T follicular helper cell (primary cell): ENCODE data around the gene CC2D1A.

Source experiments
- DNase-seq: peaks from one replicate; pipeline ENCODE4 v3.0.0-alpha.2; 2020; ENCODE audit warnings: low read depth

Gene CC2D1A

DNA sequence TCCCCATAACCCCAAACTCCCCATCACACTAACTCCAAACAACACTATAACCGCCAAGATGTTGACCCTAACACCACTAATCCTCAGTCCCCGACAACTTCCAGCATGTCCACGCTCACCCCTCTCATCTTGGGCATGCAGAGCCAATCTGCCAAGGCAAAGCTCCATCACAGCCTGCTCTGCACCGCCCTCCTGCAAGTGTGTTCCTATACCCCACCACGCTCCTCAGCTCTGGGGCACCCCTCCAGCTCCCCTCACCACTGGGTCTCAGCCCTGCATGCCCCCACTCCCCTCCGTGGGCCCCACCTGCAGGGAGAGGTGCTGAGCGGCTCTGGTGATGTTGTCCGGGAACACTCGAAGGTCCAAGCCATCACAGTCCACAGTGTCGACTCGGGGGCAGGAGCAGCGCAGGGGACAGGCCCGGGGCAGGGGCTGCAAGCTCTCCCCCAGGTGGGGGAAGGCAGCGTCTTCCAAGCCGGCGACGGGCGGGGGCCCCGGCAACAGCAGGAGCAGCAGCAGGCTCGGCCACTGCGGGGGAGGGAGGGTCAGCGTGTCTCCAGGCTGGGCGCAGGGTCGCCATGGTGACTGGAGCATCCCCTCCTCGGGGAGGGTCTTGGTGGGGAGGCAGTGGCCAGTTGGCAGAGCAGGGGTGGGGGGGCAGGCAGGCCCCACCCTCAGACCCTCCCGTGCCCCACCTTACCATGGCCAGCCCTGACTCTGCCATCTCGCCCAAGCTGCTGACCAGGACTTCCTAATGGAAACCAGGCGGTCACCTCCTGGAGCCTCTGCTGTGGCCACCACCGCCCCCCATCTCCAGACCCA is 31.7 kb downstream of the CC2D1A start:
- no peak for DNase-seq

DNA sequence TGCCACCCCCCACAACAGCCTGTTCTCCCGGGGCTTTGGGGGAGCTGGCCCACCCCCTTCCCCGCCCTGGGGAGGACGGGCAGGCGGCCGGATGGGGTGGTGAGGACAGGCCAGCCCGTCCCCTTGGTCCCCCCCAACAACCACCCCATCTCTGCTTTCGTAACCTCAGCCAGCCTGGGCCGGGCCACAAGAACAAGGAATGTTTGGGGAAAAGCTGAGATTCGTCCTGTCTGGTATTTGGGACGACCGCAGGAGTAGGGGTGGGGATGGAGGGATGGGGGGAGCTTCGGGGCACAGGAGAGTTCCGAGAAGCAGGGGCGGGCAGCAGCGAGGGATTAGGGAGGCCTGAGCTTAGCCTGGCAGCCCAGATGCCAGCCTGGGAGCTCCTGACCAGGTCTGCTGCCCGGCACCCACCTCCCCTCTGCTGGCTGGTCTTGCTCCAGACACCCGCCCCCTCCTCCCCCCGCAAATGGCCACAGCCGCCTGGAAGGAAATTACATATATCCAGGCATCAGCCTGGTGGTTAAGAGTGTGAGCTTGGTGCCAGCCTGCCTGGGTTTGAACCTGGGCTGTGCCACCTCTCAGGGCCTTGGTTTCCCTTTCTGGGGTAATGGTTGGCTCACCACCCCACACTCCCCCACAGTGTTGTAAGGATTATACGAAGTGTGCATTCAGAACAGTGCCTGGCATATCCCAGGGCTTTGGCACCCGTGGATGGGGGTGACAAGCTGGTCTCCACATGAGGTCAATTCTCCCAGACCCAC is 32.5 kb downstream of the CC2D1A start, which contains the start of gene PODNL1:
Gene PODNL1, minus strand, starts transcription at position 117 of the 764 bp plus-strand sequence. CDS start 236 bp downstream, outside the sequence.
- DNase-seq = no peak

DNA sequence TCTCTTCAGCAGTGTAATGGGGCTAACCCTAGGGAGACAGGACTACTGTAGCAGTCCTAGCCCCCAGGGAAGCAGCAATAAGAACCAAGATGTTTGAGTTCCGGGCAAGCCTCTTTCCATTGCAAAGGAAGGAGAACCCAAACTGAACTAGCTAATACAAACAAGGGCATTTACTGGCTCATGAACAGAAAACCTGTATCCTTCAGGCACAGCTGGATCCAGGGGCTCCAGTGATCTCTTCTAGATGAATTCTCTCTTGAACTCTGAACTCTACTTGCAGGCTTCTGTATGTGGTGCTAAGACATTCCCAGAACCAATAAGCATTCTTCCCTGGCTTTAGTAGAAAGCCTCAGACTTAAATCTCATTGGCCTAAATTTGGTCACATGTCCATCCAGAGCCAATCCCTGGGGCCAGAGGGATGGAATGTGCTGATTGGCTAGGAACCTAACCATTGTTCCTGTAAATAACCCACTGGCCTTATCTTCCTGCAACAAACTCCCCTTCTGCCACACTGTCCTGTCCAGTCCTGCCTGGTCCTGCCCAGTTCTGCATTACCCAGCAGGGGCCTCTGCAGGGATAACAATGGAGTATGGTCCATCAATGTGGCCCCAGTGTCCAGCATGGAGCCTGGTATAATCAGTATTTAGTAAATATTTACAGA is 36.2 kb downstream of the CC2D1A start:
- no peak for DNase-seq

DNA sequence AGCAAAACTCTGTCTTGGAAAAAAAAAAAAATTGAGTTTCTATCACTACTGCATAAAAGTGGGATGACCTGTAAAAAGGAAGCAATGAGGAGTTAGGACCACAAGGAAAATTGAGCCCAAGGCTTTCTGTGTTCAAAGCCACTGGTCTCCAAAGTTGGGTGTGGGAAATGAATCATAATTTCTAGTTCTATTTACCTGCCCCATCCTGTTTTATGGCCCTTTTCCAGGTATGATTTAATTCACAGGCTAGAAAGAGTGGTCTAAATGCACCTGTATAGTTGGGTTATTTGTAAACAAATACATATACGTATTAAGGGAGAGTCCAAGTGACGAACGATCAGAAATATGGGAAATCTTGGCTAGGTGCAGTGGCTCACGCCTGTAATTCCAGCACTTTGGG is 40.4 kb downstream of the CC2D1A start:
- no peak for DNase-seq

DNA sequence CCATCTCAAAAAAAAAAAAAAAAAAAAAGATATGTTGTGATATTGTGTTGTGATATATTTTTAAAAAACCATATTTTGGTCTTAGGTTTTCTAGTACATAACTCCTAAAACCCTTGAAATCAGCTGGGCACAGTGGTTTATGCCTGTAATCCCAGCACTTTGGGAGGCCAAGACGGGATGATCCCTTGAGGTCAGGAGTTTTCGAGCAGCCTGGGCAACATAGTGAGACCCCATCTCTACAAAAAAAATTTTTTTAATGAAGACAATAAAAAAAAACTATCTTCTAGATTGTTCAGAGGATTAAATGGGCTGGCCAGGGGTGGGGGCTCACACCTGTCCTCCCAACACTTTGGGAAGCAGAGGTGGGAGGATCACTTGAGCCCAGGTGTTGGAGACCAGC is 45.0 kb downstream of the CC2D1A start:
- no peak for DNase-seq

DNA sequence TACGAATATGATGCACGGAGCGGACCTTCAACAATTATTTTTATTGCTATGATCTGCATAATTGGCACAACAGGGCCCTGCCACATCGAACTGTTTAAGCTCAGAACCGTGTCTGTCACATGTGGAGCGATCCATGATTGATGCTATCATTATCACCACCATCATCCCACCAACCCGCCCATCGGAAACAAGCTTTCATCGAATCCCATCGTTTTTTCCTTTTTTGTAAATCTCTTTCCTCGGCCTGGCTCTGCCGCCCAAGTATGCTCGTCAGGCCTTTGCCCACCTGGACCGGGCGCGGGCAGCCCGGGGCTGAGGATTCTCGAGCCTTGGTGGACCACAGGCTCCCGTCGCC is 45.8 kb downstream of the CC2D1A start:
- no peak for DNase-seq

DNA sequence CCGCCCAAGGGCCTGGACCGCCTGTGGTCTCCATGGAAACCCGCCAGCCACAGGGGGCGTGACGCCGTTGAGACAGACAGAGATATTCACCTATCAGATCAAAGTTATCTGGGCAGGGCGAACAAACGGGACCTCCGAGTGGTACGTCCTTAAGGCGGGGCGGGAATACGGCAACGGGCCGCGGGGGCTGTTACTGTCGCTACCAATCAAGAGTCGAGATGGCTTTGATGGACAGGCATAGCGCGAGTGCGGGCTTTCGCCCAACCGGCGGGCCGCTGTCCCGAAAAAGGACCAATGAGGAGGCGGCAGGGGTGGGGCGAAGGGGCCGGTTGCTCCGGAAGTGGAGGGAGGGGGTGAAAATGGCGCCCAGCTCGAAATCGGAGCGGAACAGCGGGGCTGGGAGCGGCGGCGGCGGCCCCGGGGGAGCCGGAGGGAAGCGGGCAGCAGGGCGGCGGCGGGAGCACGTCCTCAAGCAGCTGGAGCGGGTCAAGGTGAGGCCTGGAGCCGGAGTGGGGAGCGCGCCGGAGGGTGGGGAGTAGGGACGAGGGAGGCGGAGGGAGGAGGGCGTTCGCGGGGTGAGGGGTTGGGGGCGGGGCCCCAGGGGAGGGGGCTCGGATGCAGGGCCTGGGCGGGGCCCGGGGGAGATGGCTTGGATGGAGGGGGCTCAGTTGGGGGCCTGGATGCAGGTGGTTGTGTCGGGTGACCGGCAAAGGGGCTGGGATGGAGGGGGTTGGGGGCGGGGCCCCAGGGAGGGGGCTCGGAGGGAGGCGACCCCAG is 46.3 kb downstream of the CC2D1A start, which contains the start of gene DCAF15:
Gene DCAF15, plus strand, starts transcription at position 356 of the 777 bp plus-strand sequence. Its CDS starts 4 bp downstream, at position 360.
- peak; percentile 98 for DNase-seq

DNA sequence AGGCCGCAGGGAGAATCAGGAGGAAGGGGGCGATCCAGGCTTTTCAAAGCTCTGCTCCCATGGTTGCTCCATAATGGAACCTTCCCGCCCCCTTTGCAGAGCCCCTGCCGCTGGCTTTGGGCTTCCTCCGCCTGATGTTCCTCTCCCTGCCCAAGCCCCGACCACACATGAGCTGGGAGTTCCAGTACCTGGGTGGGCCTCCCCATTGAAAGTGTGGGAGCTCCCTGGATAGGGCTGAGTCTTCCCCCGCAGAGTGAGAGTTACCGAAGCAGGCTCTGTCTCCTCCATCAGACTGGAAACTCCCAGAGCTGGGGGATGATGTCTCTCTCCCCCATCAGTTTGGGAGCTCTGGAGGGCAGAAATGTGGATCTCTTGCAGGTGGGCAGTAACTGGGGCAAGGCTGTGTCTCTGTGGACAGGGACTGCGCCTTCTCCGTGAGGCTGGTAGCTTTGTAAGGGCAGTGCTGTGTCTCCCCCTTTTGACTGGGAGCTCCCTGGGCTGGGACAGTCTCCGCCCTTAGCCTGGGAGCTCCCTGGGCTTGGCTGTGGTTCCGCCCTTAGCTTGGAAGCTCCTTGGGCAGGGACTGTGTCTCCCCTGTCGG is 47.0 kb downstream of the CC2D1A start:
- DNase-seq = no peak

DNA sequence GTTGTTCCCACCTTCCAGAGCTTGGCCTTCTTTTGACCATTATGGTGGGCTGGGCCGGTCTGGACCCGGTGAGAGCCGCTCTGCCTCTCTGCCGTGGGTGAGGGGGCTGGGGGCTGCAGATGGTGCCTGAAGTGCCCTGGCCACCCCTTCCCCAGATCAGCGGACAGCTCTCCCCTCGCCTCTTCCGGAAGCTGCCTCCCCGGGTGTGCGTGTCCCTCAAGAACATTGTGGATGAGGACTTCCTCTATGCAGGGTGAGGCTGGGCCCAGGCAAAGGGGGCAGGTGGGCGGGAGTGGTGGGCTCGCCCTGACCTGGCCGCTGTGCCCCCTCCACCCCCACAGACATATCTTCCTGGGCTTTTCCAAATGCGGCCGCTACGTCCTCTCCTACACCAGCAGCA is 48.2 kb downstream of the CC2D1A start:
- no peak for DNase-seq

DNA sequence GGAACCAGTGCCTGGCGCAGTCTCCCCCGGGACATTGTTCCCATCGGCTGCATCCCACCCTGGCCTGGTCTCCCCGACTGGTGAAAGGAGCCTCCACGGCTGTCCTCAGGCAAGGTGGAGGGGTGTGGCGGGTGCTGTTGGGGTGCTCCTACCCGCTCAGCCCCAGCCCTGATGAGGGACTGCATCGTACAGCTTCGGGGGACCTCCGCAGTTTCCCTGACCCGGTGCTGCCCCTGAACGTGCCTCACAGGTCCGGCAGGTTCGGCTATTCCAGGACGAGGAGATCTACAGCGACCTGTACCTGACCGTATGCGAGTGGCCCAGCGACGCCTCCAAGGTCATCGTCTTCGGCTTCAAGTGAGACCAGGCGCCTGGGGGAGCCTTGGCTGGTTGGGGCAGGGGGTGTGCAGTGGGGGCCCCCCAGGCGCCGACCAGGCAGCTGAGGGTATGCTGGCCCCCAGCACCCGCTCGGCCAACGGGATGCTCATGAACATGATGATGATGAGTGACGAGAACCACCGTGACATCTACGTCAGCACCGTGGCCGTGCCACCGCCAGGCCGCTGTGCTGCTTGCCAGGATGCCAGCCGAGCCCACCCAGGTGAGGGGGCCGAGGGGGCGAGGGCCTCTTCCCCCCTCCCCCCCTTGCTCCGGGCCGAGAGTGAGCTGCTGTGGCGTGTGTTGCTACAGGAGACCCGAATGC is 49.8 kb downstream of the CC2D1A start:
- no peak for DNase-seq

DNA sequence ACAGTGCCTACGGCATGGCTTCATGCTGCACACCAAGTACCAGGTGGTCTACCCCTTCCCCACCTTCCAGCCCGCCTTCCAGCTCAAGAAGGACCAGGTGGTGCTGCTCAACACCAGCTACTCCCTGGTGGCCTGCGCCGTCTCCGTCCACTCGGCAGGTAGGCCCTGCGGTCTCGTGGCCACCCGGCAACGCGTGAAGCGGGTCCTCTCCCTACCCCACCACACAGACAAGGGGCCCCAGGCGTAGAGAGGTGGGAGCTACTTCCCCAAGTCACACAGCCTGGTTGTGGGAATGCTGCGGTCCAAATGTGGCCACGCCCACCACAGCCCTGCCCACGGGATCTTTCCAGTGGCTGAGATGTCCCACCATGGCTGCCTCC is 50.4 kb downstream of the CC2D1A start:
- no peak for DNase-seq

DNA sequence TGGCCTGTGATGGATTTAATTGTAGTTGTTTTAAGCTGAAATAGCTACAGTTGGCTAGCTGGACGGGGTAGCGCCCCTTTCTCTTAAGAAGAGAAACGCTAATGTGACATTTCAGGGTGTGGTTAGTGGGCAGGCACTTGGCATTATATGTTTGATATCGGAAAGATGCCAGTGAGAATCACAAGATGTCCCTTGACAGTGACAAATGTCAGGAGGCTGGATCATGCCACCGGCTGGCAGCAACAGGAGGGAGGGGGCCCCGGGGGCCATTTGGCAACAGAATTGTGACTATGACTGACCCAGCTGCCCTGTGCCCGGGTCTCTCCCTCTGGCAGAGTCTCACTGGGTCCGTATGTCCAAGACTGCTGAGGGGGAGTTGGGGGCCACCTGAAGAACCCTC is 51.0 kb downstream of the CC2D1A start:
- no peak for DNase-seq

DNA sequence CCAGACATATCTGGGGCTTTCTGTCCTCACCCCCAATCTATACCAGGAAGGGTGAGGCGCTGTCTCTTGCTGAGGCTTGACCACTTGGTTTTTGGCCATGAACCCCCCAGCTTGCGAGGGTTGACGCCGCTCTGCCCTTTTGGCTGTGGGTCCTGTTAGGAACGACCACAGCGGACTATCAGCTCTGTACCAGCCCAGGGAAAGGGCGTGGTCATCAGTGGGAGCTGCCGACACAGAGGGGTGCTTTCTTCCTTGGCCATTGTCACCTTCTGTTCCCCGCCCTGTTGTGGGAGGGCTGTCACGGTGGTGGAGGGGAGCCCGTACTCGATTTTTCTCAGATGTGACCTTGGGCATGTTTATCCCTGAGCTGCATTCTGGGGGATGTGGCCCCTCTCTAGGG is 52.0 kb downstream of the CC2D1A start:
- no peak for DNase-seq

DNA sequence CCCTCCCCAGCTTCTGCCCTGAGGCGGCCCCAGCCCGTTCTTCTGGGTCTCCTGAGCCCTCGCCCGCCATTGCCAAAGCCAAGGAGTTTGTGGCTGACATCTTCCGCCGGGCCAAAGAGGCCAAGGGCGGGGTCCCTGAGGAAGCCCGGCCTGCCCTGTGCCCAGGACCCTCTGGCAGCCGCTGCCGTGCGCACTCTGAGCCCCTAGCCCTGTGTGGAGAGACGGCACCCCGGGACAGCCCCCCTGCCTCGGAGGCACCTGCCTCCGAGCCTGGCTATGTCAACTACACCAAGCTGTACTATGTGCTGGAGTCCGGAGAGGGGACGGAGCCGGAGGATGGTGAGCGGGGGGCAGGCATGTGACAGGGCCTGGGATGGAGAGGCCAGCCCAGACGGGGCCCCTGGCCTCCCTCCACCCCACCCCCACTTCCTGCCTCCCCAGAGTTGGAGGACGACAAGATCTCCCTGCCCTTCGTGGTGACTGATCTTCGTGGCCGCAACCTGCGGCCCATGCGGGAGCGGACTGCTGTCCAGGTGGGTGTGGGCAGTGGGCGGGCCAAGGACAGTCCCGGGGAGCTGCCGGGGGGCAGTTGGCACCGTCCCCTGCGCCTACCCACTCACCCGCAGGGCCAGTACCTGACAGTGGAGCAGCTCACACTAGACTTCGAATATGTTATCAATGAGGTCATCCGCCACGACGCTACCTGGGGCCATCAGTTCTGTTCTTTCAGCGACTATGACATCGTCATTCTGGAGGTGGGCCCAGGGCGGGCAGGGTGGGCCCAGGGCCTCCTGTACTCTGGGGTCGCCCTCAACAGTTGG is 53.4 kb downstream of the CC2D1A start:
- DNase-seq = no peak

DNA sequence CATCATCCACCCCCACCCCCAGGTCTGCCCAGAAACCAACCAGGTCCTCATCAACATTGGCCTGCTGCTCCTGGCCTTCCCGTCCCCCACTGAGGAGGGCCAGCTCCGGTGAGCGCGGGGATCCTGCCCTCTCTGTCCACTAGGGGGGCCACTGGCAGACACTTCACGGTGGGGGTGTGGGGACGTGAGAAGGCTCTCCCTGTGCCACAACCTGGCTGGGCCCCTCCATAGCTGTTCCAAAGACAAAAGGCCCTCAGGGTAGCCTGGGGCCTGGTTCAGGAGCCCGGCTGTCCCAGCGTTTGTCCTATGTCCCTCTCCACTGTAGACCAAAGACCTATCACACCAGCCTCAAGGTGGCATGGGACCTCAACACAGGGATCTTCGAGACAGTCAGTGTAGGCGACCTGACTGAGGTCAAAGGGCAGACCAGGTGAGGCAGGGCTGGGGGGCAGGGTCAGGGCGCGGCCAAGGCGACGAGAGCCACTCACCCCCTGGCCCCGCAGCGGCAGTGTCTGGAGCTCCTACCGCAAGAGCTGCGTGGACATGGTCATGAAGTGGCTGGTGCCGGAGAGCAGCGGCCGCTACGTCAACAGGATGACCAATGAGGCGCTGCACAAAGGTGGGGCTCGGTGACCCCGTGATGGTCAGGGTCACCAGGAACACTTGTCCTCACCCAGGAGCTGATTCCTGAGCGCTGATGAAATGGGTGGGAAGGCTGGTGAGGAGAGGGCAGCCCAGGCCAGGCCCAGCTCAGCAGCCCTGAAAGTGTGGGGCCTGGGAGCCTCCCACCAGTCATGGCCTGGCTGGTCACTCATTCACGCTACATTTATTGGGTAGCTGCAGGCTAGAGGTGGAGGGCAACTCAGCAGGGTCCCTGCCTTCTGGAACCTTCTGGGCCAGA is 54.2 kb downstream of the CC2D1A start:
- no peak for DNase-seq

DNA sequence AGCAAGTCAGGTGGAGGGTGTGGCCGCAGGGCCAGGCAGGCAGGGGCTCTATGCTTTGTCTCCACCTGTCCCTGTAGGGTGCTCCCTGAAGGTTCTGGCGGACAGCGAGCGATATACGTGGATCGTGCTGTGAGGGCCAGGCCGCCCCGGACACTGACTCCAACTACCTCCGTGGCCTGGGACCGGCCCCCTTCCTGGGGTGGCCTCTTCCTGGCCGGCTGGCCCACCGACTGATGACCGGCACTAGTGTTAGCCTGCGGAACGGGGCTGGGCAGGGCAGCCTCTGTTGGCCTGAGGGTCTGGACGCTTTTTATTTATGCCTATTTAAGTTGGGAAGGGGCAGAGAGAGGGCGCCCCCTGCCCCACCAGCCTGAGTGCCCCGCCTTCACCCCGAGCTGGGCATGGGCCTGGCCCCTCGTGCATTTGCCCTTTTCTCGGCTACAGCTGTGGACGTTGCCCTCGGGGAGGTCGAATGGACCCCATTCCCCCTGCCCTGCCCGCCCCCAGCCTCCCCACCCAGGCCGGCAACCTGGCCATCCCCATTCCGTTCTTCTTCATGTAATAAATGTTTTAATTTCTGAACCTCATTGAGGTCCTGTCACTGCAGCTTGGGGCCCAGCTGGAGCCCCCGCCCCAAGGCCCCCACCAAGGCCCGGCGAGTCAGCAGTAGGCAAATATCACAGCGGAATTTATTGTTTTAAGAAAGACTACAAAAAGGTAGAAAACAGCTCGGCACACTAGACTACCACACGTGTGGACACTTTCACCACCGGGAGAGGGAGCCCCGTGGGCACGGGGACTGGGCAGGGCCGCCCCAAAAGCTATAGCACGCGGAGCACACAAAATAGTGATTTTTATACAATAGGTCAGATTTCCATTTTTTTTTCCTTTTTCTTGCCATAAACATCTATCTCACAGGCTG is 55.1 kb downstream of the CC2D1A start:
- no peak for DNase-seq

DNA sequence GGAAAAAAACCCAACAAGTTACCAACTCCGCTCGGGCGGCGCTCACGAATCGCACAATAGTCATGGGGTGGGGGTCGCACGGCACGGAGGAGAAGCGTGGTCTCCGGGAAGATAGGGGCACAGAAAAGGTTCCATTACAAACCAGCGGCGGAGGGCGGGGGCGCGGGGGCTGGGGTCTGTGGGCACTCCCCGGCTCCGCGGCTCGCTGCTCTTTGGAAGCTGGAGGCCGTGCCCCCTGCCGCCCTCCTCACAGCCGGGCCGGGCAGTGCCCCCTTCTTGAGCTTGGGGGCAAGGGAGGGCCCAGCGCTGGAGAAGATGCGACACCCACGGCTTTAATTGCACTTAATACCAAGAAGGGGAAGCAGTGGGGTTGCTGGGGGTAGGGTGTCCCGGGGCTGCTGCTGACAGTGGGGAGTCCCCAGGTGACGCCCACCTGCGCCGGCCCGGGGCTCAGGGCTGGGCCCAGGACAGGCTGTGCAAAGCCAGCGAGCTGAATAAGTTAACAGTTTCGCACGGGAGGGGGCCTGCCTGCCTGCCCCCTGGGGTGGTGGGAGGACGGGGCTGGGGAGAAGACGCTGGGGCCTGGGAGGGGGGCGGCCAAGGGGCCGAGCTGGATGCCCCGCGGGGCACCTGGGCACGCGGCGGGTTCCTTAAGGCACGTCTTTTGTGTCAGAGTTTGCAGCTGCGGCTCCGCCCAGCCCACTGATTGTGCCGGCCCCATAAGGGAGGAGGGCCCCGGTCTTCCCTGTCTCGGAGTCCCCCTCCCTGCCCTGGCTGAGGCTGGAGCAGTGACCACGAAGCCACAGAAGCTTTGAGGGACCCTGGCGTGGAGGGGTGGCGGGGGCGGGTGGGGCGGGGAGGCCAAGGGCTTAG is 56.1 kb downstream of the CC2D1A start:
- DNase-seq = no peak
